HG02588 (cell line): ENCODE measurements around the gene XRCC4.
"Not testable (repeated sequence)": the region's sequence is repeated elsewhere in the genome, so short reads cannot be mapped to it uniquely, and the experiment has no call there.

ENCODE experiments used
- ATAC-seq: cut with Tn5 transposase; IDR thresholded peaks from one replicate; pipeline ENCODE4 v1.9.1; 2021; ENCODE audit warnings: mild to moderate bottlenecking, moderate library complexity; ENCODE audit not compliant: unreplicated experiment

The XRCC4 gene

GRCh38 chr5:83107692-83108420 lies 30.5 kb downstream of the XRCC4 start:
- no peak for ATAC-seq

GRCh38 chr5:83109380-83109779 lies 32.0 kb downstream of the XRCC4 start:
- ATAC-seq = no peak

- no peak for ATAC-seq
These were observed 38.5 kb downstream of the XRCC4 start for GRCh38 chr5:83115816-83116215.

- no peak for ATAC-seq
These were observed 41.1 kb downstream of the XRCC4 start for GRCh38 chr5:83118471-83118870.

- ATAC-seq = no peak
These were observed 41.6 kb downstream of the XRCC4 start for GRCh38 chr5:83118976-83119375.

GRCh38 chr5:83124593-83124992 lies 47.2 kb downstream of the XRCC4 start:
- no peak for ATAC-seq

GRCh38 chr5:83125560-83125959 lies 48.2 kb downstream of the XRCC4 start:
- no peak for ATAC-seq

GRCh38 chr5:83126501-83126900 lies 49.2 kb downstream of the XRCC4 start:
- no peak for ATAC-seq

- no peak for ATAC-seq
These were observed 56.5 kb downstream of the XRCC4 start for GRCh38 chr5:83133797-83134196.

- no peak for ATAC-seq
These were observed 65.2 kb downstream of the XRCC4 start for GRCh38 chr5:83142526-83142925.

GRCh38 chr5:83145241-83145640 lies 67.9 kb downstream of the XRCC4 start:
- no peak for ATAC-seq

GRCh38 chr5:83145882-83146331 lies 68.6 kb downstream of the XRCC4 start:
- no peak for ATAC-seq

- no peak for ATAC-seq
These were observed 69.1 kb downstream of the XRCC4 start for GRCh38 chr5:83146441-83146840.

- ATAC-seq = no peak
These were observed 70.2 kb downstream of the XRCC4 start for GRCh38 chr5:83147593-83147992.

GRCh38 chr5:83148370-83148769 lies 71.0 kb downstream of the XRCC4 start:
- ATAC-seq = no peak

GRCh38 chr5:83149671-83150070 lies 72.3 kb downstream of the XRCC4 start:
- no peak for ATAC-seq

GRCh38 chr5:83151821-83152220 lies 74.5 kb downstream of the XRCC4 start:
- no peak for ATAC-seq

GRCh38 chr5:83152996-83153395 lies 75.6 kb downstream of the XRCC4 start:
- not testable (repeated sequence) for ATAC-seq

GRCh38 chr5:83156001-83156400 lies 78.7 kb downstream of the XRCC4 start:
- ATAC-seq = no peak

- no peak for ATAC-seq
These were observed 79.8 kb downstream of the XRCC4 start for GRCh38 chr5:83157163-83157562.

- ATAC-seq = no peak
These were observed 85.3 kb downstream of the XRCC4 start for GRCh38 chr5:83162601-83163000.

GRCh38 chr5:83167538-83167937 lies 90.2 kb downstream of the XRCC4 start:
- no peak for ATAC-seq
